ENCODE results near the gene UGP2.

DNA sequence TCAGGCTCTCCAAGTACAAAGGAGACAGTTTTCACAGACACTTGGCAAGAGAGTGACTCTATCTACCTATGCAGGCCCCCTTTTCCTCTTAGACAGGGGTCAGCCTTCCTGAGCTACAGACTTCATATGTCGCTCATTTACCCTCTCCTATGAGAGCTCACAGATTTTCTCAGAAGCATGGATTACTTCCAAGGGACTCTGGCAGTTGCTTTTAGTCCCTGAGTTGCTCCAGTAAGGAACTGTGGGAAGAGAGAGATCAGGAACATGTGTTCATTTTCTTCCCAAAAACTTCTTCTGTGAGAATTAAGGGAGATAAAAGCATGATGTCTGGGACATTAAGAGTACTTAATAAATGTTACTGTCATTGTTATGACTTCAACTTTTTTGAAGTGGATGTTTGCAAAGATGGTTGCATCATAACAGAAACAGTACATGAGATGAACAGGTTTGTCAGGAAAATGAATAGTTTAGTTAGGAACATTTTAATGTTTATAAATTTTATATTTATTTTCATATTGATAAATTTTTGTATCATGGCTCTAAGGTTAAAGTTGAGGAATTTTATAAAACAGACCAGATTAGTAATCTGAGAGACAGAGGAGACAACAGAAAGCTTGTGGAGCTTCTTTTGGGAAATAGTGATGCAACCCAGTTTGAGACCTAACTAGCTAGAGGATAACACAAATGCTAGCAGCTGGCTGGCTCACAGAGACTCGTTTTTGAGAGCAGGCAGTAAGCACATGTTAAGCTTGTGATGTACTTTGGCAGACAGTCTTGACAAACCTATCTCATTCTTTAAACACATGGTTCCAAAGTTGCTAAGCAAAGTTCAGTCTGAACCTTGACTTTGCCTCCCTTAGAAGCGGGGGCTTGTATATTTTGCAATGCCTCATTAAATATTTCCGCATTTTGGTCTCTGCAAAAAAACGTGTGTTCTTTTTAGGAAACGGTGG, 21.7 kb upstream of the UGP2 start:
- TF ChIP-seq, protein P1, sequence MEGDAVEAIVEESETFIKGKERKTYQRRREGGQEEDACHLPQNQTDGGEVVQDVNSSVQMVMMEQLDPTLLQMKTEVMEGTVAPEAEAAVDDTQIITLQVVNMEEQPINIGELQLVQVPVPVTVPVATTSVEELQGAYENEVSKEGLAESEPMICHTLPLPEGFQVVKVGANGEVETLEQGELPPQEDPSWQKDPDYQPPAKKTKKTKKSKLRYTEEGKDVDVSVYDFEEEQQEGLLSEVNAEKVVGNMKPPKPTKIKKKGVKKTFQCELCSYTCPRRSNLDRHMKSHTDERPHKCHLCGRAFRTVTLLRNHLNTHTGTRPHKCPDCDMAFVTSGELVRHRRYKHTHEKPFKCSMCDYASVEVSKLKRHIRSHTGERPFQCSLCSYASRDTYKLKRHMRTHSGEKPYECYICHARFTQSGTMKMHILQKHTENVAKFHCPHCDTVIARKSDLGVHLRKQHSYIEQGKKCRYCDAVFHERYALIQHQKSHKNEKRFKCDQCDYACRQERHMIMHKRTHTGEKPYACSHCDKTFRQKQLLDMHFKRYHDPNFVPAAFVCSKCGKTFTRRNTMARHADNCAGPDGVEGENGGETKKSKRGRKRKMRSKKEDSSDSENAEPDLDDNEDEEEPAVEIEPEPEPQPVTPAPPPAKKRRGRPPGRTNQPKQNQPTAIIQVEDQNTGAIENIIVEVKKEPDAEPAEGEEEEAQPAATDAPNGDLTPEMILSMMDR (IDR thresholded peaks at IDR 0.05; ENCODE audit: low read depth, low read length, poor library complexity, severe bottlenecking): no peak
- no peak for TF ChIP-seq EZH2phosphoT487 (IDR thresholded peaks at IDR 0.05; ENCODE audit: borderline replicate concordance, low read length)
